ENCODE data around the gene MLLT1. TPM values are rescaled to one million over a fixed set of nuclear protein-coding genes. Genes with fewer than 3 reads are reported as not detected.

MLLT1 gene
- total and polyA plus RNA-seq, 8 donors: 19.6 to 37.5 (median 25.4) TPM

DNA sequence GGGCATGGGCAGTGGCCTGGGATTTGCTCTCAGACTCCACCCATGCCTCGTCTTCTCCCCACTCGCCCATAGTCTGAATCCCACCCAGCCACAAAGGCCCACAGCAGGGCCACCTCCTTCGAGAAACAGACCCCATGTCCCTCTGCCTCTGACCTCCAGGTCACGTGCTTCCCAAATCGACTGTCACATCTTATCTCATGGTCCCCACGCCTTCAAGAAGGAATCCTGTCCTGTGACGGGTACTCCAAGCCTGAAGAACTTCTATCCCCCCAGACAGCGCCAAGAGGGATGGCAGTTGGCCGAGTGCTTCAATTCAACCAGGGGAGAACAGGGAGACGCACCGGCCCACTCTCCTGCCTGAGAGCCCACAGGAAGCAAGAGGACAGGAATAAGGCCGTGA lies 16.5 kb downstream of the MLLT1 start:
- no peaks in the 10 kb centered on the region for H3K27me3 ChIP-seq
- peaks cover 0 to 8% (median 0%) of the 10 kb centered on the region in 3 donors for H3K36me3 ChIP-seq
- no peak for TF ChIP-seq CTCF (IDR thresholded peaks at IDR 0.05)
- 84 to 85% methylated on average over 12 of the region's 12 CpGs for WGBS, 2 donors
- H3K4me1 ChIP-seq: peaks cover 0 to 3% (median 0%) of the 10 kb centered on the region in 3 donors
- no peak overlapping the region for H3K27ac ChIP-seq
- FAIRE-seq: no peak
- peak in 1 of 6 donors; percentile 45 for DNase-seq
- H3K4me3 ChIP-seq: no peak overlapping the region
- no peaks in the 10 kb centered on the region for H3K9me3 ChIP-seq
- intact Hi-C loops (cut with DNase I): no loop called here
- ATAC-seq: no peak

GRCh38 chr19:6262519-6262918 lies 17.3 kb downstream of the MLLT1 start:
- Histone ChIP-seq H3K4me1 (peaks cover 0 to 3% (median 0%) of the 10 kb centered on the region in 3 donors), H3K36me3 (peaks cover 0 to 8% (median 0%) of the 10 kb centered on the region in 3 donors), H3K4me3 (no peak overlapping the region), H3K9me3 (no peaks in the 10 kb centered on the region), H3K27me3 (no peaks in the 10 kb centered on the region), H3K27ac (no peak overlapping the region)
- DNase-seq: no peak
- 94% methylated on average over 11 of the region's 11 CpGs for WGBS, 2 donors
- FAIRE-seq: no peak
- intact Hi-C loops (cut with DNase I): no loop called here
- TF ChIP-seq CTCF (IDR thresholded peaks at IDR 0.05): no peak
- ATAC-seq: no peak

DNA sequence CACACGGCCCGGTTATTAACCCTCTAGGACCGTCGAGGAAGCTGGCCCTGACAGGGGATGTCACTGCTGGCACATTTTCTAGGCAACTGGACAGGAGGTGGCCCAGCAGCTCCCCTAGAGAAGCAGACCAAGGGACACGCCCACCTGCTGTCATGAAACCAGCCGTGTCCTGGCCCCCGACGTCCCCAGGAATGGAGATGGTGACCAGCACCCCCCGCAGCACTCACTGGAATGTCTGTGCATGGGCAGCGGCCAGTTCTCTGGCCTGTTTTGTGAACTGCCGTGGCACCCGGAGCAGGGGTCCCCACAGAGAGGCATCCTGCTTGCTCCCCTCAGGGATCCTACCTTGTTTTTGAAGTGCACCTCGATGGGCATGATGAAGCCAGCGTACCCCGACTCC lies 17.9 kb downstream of the MLLT1 start:
- no peaks in the 10 kb centered on the region for H3K27me3 ChIP-seq
- intact Hi-C loops (cut with DNase I): no loop called here
- FAIRE-seq (no peak), ATAC-seq (no peak), DNase-seq (no peak)
- H3K36me3 ChIP-seq: peaks cover 0 to 8% (median 0%) of the 10 kb centered on the region in 3 donors
- H3K4me3 ChIP-seq: no peak overlapping the region
- WGBS, 2 donors: 84 to 86% methylated on average over 15 of the region's 15 CpGs
- H3K9me3 ChIP-seq: no peaks in the 10 kb centered on the region
- peaks cover 0 to 3% (median 0%) of the 10 kb centered on the region in 3 donors for H3K4me1 ChIP-seq
- no peak overlapping the region for H3K27ac ChIP-seq
- TF ChIP-seq CTCF (IDR thresholded peaks at IDR 0.05): no peak

- TF ChIP-seq CTCF (IDR thresholded peaks at IDR 0.05): peak in 3 of 4 donors; percentile 17 to 38 (median 34)
- H3K4me3 ChIP-seq: no peak overlapping the region
- intact Hi-C loops (cut with DNase I): no loop called here
- H3K4me1 ChIP-seq: peaks cover 0 to 3% (median 0%) of the 10 kb centered on the region in 3 donors
- FAIRE-seq (no peak), ATAC-seq (peak in 3 of 4 donors; percentile 67 to 83 (median 69)), DNase-seq (no peak)
- WGBS, 2 donors: 90% methylated on average over 30 of the region's 30 CpGs
- H3K27ac ChIP-seq: no peak overlapping the region
- H3K27me3 ChIP-seq: no peaks in the 10 kb centered on the region
- H3K9me3 ChIP-seq: no peaks in the 10 kb centered on the region
- peaks cover 0 to 8% (median 0%) of the 10 kb centered on the region in 3 donors for H3K36me3 ChIP-seq
These were observed 18.7 kb downstream of the MLLT1 start for GRCh38 chr19:6260912-6261650.

GRCh38 chr19:6260376-6260775 lies 19.4 kb downstream of the MLLT1 start:
- FAIRE-seq (no peak), ATAC-seq (no peak), DNase-seq (no peak)
- Histone ChIP-seq H3K36me3 (peaks cover 0 to 8% (median 0%) of the 10 kb centered on the region in 3 donors), H3K9me3 (no peaks in the 10 kb centered on the region), H3K4me3 (no peak overlapping the region), H3K27ac (no peak overlapping the region), H3K27me3 (no peaks in the 10 kb centered on the region), H3K4me1 (peaks cover 0 to 3% (median 0%) of the 10 kb centered on the region in 3 donors)
- TF ChIP-seq CTCF (IDR thresholded peaks at IDR 0.05): no peak
- WGBS, 2 donors: 92 to 94% methylated on average over 9 of the region's 9 CpGs
- intact Hi-C loops (cut with DNase I): no loop called here
